GM12864 (cell line): ENCODE measurements around the gene PTP4A1.

Source experiments
- DNase-seq: peaks from one replicate; pipeline ENCODE4 v3.0.0-alpha.2; 2011; ENCODE audit warnings: low read depth
- H3K4me3 ChIP-seq: 2 replicates; pipeline ENCODE4 v1.5.1; 2011; ENCODE audit warnings: mild to moderate bottlenecking, low read depth, low read length, control low read depth
- TF ChIP-seq, protein P1 (sequence below): IDR thresholded peaks from 2 replicates; pipeline ENCODE4 v1.5.1; 2011; ENCODE audit warnings: low read depth, mild to moderate bottlenecking, moderate library complexity, low read length, control low read depth, inconsistent platforms; ENCODE audit errors: missing control alignments

The PTP4A1 gene

DNA sequence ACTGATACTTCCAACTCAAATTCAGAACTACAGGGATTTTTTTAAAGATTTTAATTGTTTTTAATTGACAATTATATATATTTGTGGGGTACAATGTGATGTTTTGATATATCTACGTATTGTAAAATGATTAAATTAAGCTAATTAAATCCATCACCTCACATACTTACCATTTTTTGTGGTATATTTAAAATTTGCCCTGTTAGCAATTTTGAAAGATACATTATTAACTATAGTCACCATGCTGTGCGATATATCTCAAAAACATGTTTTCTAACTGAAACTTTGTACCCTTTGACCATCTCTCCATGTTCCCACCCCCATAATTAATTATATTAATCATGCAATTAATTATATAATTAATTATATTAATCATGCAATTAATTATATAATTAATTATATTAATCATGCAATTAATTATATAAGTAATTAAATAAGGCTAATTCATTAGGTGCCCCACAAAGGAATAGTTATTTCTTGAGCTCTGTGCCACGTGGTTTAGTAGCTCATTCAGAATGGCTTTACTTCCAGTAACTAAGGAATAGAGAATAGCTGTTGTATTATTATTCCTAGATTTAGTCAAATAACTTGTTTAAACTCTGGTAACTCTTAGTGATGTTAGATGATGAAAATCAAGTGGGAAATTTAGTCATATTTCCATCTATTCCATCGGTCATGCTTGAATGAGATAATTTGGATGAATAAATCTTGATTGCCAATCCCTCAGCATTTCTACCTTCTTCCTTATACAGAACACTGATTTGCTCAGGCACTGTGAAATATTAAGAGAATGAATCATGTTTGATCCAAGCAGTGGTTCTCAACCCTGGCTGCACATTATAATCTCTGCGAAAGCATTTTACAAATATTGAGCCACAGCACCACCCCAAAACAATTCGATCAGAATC lies 25.1 kb downstream of the PTP4A1 start:
- no peak for DNase-seq
- H3K4me3 ChIP-seq = peak overlapping the region; percentile 69; the same call in 1 of the 2 replicates
- TF ChIP-seq, protein P1, sequence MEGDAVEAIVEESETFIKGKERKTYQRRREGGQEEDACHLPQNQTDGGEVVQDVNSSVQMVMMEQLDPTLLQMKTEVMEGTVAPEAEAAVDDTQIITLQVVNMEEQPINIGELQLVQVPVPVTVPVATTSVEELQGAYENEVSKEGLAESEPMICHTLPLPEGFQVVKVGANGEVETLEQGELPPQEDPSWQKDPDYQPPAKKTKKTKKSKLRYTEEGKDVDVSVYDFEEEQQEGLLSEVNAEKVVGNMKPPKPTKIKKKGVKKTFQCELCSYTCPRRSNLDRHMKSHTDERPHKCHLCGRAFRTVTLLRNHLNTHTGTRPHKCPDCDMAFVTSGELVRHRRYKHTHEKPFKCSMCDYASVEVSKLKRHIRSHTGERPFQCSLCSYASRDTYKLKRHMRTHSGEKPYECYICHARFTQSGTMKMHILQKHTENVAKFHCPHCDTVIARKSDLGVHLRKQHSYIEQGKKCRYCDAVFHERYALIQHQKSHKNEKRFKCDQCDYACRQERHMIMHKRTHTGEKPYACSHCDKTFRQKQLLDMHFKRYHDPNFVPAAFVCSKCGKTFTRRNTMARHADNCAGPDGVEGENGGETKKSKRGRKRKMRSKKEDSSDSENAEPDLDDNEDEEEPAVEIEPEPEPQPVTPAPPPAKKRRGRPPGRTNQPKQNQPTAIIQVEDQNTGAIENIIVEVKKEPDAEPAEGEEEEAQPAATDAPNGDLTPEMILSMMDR = no peak

DNA sequence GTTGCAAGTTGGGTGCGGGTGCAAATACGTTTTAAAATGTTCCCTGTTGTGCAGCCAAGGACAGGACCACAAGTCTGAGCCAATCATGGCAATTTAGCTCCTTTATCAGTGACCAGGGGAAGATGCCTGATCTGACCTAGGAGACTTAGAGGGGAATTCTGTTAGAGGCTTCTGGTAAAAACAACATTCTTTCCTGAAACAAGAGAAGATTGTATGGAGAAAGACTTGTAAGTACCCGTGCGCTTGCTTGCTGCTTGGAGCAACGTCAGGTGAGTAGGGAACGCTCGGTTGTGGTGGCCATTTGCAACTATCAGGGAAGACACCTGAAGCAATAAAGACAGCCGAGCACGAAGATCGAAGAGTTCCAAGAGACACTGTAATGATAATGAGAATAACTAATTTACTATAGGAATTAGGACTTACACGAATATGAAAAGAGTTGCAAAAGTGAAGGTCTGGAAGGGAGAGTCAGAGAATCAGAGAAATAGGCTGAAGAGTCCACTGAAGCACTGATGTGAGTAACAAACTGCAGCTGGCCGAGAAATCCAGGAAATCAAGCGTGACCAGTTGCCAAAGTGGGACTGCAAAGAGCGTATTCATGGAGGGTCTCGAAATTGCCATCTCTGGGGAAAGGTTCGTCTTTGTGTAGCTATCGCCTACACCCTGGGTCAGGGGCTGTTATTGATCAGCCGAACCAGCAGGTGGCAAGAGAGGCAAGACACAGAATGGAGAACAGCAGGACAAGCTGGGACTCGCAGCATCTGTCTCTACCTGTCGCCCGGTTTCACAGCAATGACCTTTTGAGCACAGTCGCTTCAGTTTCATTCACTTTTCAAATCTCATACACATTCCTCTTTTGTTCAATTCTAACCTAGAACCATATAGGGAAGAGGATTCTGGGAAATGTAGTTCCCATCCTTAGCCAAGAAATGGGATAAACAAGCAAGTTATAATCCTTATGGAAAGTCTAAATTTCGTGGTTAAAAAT lies 26.1 kb downstream of the PTP4A1 start:
- peak; percentile 69 for DNase-seq
- TF ChIP-seq, protein P1 = peak; percentile 95
- peak overlapping the region; percentile 69 for H3K4me3 ChIP-seq

DNA sequence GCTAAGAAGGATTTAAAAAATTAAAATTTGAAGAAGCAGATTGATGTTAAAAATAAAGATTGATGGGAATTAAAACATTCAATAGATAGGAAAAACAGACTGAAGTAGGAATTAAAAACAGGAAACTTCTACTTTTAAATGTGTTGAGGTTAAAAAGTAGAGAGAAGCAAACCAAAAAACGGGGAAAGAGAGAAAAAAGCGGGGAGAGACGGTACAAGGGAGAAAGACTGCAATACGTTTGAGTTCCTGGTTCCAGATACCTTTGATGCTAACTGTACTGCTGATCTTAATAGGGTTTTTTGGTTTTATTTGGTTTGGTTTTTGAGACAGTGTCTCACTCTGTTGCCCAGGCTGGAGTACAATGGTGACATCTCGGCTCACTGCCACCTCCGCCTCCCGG lies 27.0 kb downstream of the PTP4A1 start:
- no peak for DNase-seq
- no peak overlapping the region for H3K4me3 ChIP-seq
- TF ChIP-seq, protein P1 = no peak

DNA sequence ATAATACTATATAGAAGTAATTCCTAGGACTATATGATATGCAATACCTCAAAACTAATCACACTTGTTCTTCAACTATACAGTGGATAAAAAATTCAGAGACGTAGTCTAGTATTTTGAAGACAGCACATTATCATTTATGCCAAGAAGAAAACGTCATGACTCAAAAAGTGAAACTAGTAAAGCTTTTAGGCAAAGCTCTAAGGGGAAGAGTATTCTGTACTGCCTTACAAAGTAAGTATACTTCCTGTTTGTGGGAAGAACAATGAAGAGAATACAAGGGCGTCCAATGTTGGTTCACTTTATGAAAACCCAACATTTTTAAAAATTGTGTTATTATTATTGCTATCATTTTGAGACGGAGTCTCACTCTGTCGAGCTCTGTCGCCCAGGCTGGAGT lies 27.9 kb downstream of the PTP4A1 start:
- H3K4me3 ChIP-seq = no peak overlapping the region
- DNase-seq = no peak
- TF ChIP-seq, protein P1 = no peak

DNA sequence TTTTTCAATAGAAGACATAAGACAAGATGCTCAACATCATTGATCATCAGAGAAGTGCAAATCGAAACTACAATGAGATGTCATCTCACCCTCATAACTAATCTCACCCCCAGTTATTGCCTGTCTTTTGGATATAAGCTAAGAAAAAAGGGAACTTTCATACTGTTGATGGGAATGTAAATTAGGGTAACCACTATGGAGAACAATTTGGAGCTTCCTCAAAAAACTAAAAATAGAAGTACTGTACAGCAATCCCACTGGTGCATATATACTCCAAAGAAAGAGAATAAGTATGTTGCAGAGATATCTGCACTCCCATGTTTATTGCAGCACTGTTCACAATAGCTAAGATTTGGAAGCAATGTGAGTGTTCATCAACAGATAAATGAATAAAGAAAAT lies 37.0 kb downstream of the PTP4A1 start:
- no peak overlapping the region for H3K4me3 ChIP-seq
- TF ChIP-seq, protein P1 = no peak
- DNase-seq = no peak

DNA sequence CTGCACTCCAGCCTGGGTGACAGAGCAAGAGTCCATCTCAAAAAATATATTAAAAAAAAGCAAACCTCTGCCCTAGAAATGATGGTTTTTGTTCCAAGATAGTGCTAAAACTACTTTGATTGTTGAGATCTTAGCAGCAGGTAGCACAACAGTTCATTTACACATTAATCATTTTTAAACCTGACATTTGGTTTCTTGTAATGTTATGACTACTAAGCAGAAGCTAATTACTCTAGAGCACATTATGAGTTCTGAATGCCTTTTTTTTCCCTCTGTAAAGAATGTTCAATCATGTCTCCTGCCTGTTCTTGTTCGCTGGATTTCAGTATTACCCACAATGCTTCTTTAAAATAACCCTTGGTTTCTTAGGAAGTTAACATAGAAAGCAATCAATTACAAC lies 38.7 kb downstream of the PTP4A1 start:
- TF ChIP-seq, protein P1 = no peak
- no peak for DNase-seq
- H3K4me3 ChIP-seq = no peak overlapping the region
